Gastrocnemius medialis (tissue), 4 donors: ENCODE data around the gene TENT4B.

ENCODE experiments used
- CTCF ChIP-seq, 5 experiments: fragments of 450-650 bp in 3 of 5; fragments of 200-600 bp in 2 of 5; sonication (generic) in 2 of 5; IDR thresholded peaks in 4 of 5; conservative IDR thresholded peaks in 1 of 5; 1 replicate in 4 of 5; 2 replicates in 1 of 5; pipeline ENCODE4 v1.5.1; 2016 to 2019; ENCODE audit warnings: antibody characterized with exemption in 5 of 5, mild to moderate bottlenecking in 3 of 5, moderate library complexity in 3 of 5
- POLR2A ChIP-seq, 2 donors: fragments of 450-650 bp; IDR thresholded peaks; one replicate each; pipeline ENCODE4 v1.6.1; 2017; ENCODE audit warnings: antibody characterized with exemption in 2 of 2, mild to moderate bottlenecking in 2 of 2, moderate library complexity in 2 of 2

GRCh38 chr16:50252082-50252611, 99.0 kb downstream of the TENT4B start:
- TF ChIP-seq CTCF (IDR thresholded peaks at IDR 0.05 in 4 of 5, conservative IDR thresholded peaks at IDR 0.05 in 1 of 5) (no peak), POLR2A (IDR thresholded peaks at IDR 0.05) (no peak)
